ENCODE data around the gene CCNF. TPM values are rescaled to one million over a fixed set of nuclear protein-coding genes. Genes with fewer than 3 reads are reported as not detected.

Gene CCNF
- total RNA-seq, 1 experiment from 2014 or later, result 76.1 TPM

DNA sequence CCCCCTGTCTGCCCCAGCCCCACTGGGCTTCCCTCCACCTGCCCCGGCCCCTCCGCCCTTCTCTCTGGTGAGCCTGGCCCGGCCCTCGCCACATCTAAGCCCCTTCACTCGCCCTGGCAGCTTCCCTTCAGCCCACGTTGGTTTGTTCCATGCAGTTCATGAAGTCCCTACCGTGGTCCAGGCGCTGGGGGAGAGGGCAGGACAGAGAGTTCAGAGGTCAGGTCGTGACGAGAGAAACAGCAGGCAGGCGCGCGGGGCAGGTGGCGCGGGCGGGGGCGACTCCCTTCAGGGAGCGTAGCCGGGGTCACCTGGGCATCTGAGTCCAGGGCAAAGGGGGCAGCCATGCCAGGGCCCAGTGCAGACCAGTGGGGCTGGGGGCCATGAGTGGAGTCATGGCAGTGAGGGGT lies 21.7 kb downstream of the CCNF start:
- CTCF ChIA-PET, result no interaction called here
- H3K27ac ChIP-seq (ENCODE audit: low read depth, low read length, poor library complexity, severe bottlenecking), result no peak overlapping the region
- no peak for DNase-seq (ENCODE audit: low spot score)
- H3K9me3 ChIP-seq (ENCODE audit: low read depth, low read length, poor library complexity, severe bottlenecking), result no peaks in the 10 kb centered on the region
- H3K4me3 ChIP-seq (ENCODE audit: low read depth, low read length, poor library complexity, severe bottlenecking), result no peak overlapping the region
- H3K27me3 ChIP-seq (replicated peaks; ENCODE audit: insufficient read depth, low read depth, low read length, poor library complexity), result no peaks in the 10 kb centered on the region
- no peaks in the 10 kb centered on the region for H3K4me1 ChIP-seq (ENCODE audit: insufficient read depth, low read length, poor library complexity, severe bottlenecking)
- intact Hi-C loops (cut with micrococcal nuclease; ENCODE audit: unreplicated experiment), result no loop called here
- POLR2A ChIA-PET (ENCODE audit: low non-redundant PET), result interaction anchor here (0.6 kb wide), 1 partner anchor 17 kb away, joined by 18 read pairs; no protein-coding TSS in a partner anchor
- no TSS peak for BruUV-seq (replicated peaks)
- H3K36me3 ChIP-seq (ENCODE audit: insufficient read depth, low read length, poor library complexity, severe bottlenecking), result peaks cover 96% of the 10 kb centered on the region
- TF ChIP-seq EZH2 (IDR thresholded peaks at IDR 0.05; ENCODE audit: borderline replicate concordance, low read depth, low read length, poor library complexity, severe bottlenecking), result no peak
- TF ChIP-seq, protein P1, sequence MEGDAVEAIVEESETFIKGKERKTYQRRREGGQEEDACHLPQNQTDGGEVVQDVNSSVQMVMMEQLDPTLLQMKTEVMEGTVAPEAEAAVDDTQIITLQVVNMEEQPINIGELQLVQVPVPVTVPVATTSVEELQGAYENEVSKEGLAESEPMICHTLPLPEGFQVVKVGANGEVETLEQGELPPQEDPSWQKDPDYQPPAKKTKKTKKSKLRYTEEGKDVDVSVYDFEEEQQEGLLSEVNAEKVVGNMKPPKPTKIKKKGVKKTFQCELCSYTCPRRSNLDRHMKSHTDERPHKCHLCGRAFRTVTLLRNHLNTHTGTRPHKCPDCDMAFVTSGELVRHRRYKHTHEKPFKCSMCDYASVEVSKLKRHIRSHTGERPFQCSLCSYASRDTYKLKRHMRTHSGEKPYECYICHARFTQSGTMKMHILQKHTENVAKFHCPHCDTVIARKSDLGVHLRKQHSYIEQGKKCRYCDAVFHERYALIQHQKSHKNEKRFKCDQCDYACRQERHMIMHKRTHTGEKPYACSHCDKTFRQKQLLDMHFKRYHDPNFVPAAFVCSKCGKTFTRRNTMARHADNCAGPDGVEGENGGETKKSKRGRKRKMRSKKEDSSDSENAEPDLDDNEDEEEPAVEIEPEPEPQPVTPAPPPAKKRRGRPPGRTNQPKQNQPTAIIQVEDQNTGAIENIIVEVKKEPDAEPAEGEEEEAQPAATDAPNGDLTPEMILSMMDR (conservative IDR thresholded peaks at IDR 0.05; ENCODE audit: low read depth, low read length), result no peak

DNA sequence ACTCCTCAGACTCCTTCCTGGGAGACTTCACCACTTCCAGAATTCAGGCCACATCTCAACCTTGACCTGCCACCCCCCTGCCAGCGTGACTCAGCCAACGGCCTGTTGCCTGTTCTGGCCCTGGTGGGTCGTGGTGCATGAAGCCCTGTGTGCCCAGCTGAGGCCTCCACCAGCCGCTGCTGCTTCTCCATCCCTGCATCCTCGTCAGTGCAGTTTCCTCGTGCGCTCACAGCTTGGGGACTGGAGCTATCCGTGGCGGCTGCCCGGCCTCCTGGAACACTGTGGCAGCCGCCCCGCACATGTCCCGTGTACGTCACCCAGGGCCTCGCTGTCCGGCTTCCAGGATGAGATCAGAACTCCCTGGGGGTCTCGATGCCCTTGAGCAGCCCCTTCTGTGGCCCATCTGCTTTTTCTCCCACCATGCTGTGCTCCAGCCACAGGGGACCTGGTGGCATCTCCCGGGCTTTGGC lies 22.6 kb downstream of the CCNF start:
- ChIA-PET POLR2A (ENCODE audit: low non-redundant PET) (no interaction called here), CTCF (no interaction called here)
- H3K9me3 ChIP-seq (ENCODE audit: low read depth, low read length, poor library complexity, severe bottlenecking), result no peaks in the 10 kb centered on the region
- H3K4me3 ChIP-seq (ENCODE audit: low read depth, low read length, poor library complexity, severe bottlenecking), result no peak overlapping the region
- no peaks in the 10 kb centered on the region for H3K4me1 ChIP-seq (ENCODE audit: insufficient read depth, low read length, poor library complexity, severe bottlenecking)
- intact Hi-C loops (cut with micrococcal nuclease; ENCODE audit: unreplicated experiment), result no loop called here
- no TSS peak for BruUV-seq (replicated peaks)
- DNase-seq (ENCODE audit: low spot score), result no peak
- H3K27me3 ChIP-seq (replicated peaks; ENCODE audit: insufficient read depth, low read depth, low read length, poor library complexity), result no peaks in the 10 kb centered on the region
- H3K36me3 ChIP-seq (ENCODE audit: insufficient read depth, low read length, poor library complexity, severe bottlenecking), result peaks cover 96% of the 10 kb centered on the region
- TF ChIP-seq, protein P1 (conservative IDR thresholded peaks at IDR 0.05; ENCODE audit: low read depth, low read length), result no peak
- no peak for TF ChIP-seq EZH2 (IDR thresholded peaks at IDR 0.05; ENCODE audit: borderline replicate concordance, low read depth, low read length, poor library complexity, severe bottlenecking)
- H3K27ac ChIP-seq (ENCODE audit: low read depth, low read length, poor library complexity, severe bottlenecking), result no peak overlapping the region

GRCh38 chr16:2452650-2453049 lies 23.4 kb downstream of the CCNF start:
- Histone ChIP-seq H3K9me3 (ENCODE audit: low read depth, low read length, poor library complexity, severe bottlenecking) (no peaks in the 10 kb centered on the region), H3K4me3 (ENCODE audit: low read depth, low read length, poor library complexity, severe bottlenecking) (no peak overlapping the region), H3K27me3 (replicated peaks; ENCODE audit: insufficient read depth, low read depth, low read length, poor library complexity) (no peaks in the 10 kb centered on the region), H3K4me1 (ENCODE audit: insufficient read depth, low read length, poor library complexity, severe bottlenecking) (no peaks in the 10 kb centered on the region), H3K27ac (ENCODE audit: low read depth, low read length, poor library complexity, severe bottlenecking) (no peak overlapping the region), H3K36me3 (ENCODE audit: insufficient read depth, low read length, poor library complexity, severe bottlenecking) (peaks cover 97% of the 10 kb centered on the region)
- TF ChIP-seq, protein P1 (conservative IDR thresholded peaks at IDR 0.05; ENCODE audit: low read depth, low read length), result no peak
- TF ChIP-seq EZH2 (IDR thresholded peaks at IDR 0.05; ENCODE audit: borderline replicate concordance, low read depth, low read length, poor library complexity, severe bottlenecking), result no peak
- intact Hi-C loops (cut with micrococcal nuclease; ENCODE audit: unreplicated experiment), result no loop called here
- CTCF ChIA-PET, result no interaction called here
- no TSS peak for BruUV-seq (replicated peaks)
- no peak for DNase-seq (ENCODE audit: low spot score)
- POLR2A ChIA-PET (ENCODE audit: low non-redundant PET), result no interaction called here

Measured in A673 (cell line).